K562 (cell line): Measurements from ENCODE around the gene HSPA1L. TPM values are rescaled to one million over a fixed set of nuclear protein-coding genes. Genes with fewer than 3 reads are reported as not detected.

ENCODE experiments used
- ATAC-seq: fragments of 200-7000 bp; cut with Tn5 transposase; 3 replicates; pipeline ENCODE4 v1.9.1; 2020; ENCODE audit warnings: moderate library complexity
- BruUV-seq: library from RNA; stranded (reverse); fragments of 400-500 nt; replicated peaks from 2 replicates; lab custom pipeline; 2021; lab: Mats Ljungman, UMichigan
- CTCF ChIA-PET: fragments of 300-600 bp; formaldehyde crosslinking; extraction: SDS; loops from one replicate; lab custom pipeline; 2021; ENCODE audit warnings: low intra/inter-chr PET ratio; lab: Yijun Ruan, JAX
- POLR2A ChIA-PET: fragments of 300-600, 350-650 bp; sonication (Branson Sonifier 250); formaldehyde crosslinking; extraction: SDS; loops from one replicate; lab custom pipeline; 2021; ENCODE audit warnings: antibody characterized with exemption, inconsistent platforms; lab: Yijun Ruan, JAX
- DNase-seq, 4 experiments: peaks; one replicate each; pipeline versions ENCODE4 v3.0.0 to v3.0.0-alpha.2; 2011 to 2018; ENCODE audit warnings: low spot score in 3 of 4, mixed read lengths in 3 of 4; ENCODE audit errors: extremely low read depth in 1 of 4
- FAIRE-seq: peaks from 2 replicates; lab custom pipeline; 2011; peaks lifted over from hg19 to GRCh38; lab: Jason Lieb, UNC
- H2AFZ ChIP-seq: 2 replicates; pipeline ENCODE4 v1.6.0; 2011; ENCODE audit warnings: low read depth, low read length, control low read depth, inconsistent platforms
- H3K27ac ChIP-seq: fragments of 200-600 bp; 3 replicates; pipeline ENCODE4 v1.8.0; 2011; ENCODE audit warnings: low read depth, mild to moderate bottlenecking, control low read depth, inconsistent platforms, low read length, moderate library complexity, mixed read lengths; ENCODE audit errors: extremely low read depth
- H3K27me3 ChIP-seq, 2 experiments: fragments of 300-600 bp in 1 of 2; 2 replicates in 1 of 2; 3 replicates in 1 of 2; pipeline versions ENCODE4 v1.6.0 to v1.8.0; 2011; ENCODE audit warnings: inconsistent platforms in 2 of 2, low read length in 2 of 2, mild to moderate bottlenecking in 1 of 2, mixed read lengths in 1 of 2, moderate library complexity in 1 of 2; ENCODE audit not compliant: control insufficient read depth in 2 of 2, insufficient read depth in 2 of 2
- H3K36me3 ChIP-seq: fragments of 300-600 bp; 3 replicates; pipeline ENCODE4 v1.8.0; 2011; ENCODE audit warnings: mild to moderate bottlenecking, low read length, inconsistent platforms; ENCODE audit not compliant: control insufficient read depth, insufficient read depth
- H3K4me1 ChIP-seq, 2 experiments: fragments of 200-600 bp in 1 of 2; replicated peaks in 1 of 2; 2 replicates in 1 of 2; 3 replicates in 1 of 2; pipeline versions ENCODE4 v1.5.1 to v1.8.0; 2011; ENCODE audit warnings: inconsistent platforms in 2 of 2, low read length in 2 of 2, mild to moderate bottlenecking in 1 of 2, mixed read lengths in 1 of 2, moderate library complexity in 1 of 2; ENCODE audit not compliant: control insufficient read depth in 2 of 2, insufficient read depth in 2 of 2
- H3K4me2 ChIP-seq: 2 replicates; pipeline ENCODE4 v1.6.1; 2011; ENCODE audit warnings: low read length, control low read depth, inconsistent platforms, mixed read lengths; ENCODE audit not compliant: insufficient read depth
- H3K4me3 ChIP-seq: fragments of 200-600 bp; sonication (generic), shearing (Covaris generic); 2 replicates; pipeline ENCODE4 v1.5.1; 2016; ENCODE audit warnings: control low read depth, inconsistent platforms
- H3K79me2 ChIP-seq: fragments of 200-600 bp; 3 replicates; pipeline ENCODE4 v1.8.0; 2011; ENCODE audit warnings: low read length, inconsistent platforms; ENCODE audit not compliant: control insufficient read depth, insufficient read depth
- H3K9ac ChIP-seq, 2 experiments: 2 replicates each; pipeline versions ENCODE4 v1.6.0 to v1.6.1; 2011; ENCODE audit warnings: low read depth in 2 of 2, low read length in 2 of 2, control low read depth in 1 of 2, inconsistent platforms in 1 of 2, mild to moderate bottlenecking in 1 of 2, mixed read lengths in 1 of 2; ENCODE audit not compliant: insufficient read depth in 1 of 2
- H3K9me1 ChIP-seq: one replicate; pipeline ENCODE4 v1.6.0; 2011; ENCODE audit warnings: inconsistent platforms, mild to moderate bottlenecking, low read length, moderate library complexity; ENCODE audit not compliant: control insufficient read depth, insufficient read depth
- H3K9me3 ChIP-seq: replicated peaks from 2 replicates; pipeline ENCODE4 v1.5.1; 2011; ENCODE audit warnings: low read depth, low read length, inconsistent platforms; ENCODE audit not compliant: control insufficient read depth, insufficient read depth
- H4K20me1 ChIP-seq: replicated peaks from 2 replicates; pipeline ENCODE4 v1.6.1; 2011; ENCODE audit warnings: low read length, inconsistent platforms, mixed read lengths; ENCODE audit not compliant: control insufficient read depth, insufficient read depth
- BRF1 ChIP-seq: IDR thresholded peaks from 3 replicates; pipeline ENCODE4 v1.6.1; 2011; ENCODE audit warnings: borderline replicate concordance, mild to moderate bottlenecking; ENCODE audit not compliant: insufficient read length; ENCODE audit errors: extremely low read depth
- CREBBP ChIP-seq: IDR thresholded peaks from one replicate; pipeline ENCODE4 v1.6.1; 2012; ENCODE audit warnings: low read depth, mild to moderate bottlenecking, control low read depth, inconsistent platforms, low read length
- DEAF1 ChIP-seq: fragments of 450-650 bp; formaldehyde crosslinking; IDR thresholded peaks from 2 replicates; pipeline ENCODE4 v1.4.0; 2020; ENCODE audit warnings: mild to moderate bottlenecking, moderate library complexity
- FOXJ3 ChIP-seq: sonication (generic); formaldehyde crosslinking; IDR thresholded peaks from 2 replicates; pipeline ENCODE4 v1.4.0; 2020; ENCODE audit warnings: mild to moderate bottlenecking, missing genetic modification reagents
- POLR2B ChIP-seq: fragments of 450-650 bp; IDR thresholded peaks from 2 replicates; pipeline ENCODE4 v1.6.1; 2018; ENCODE audit warnings: low read depth; ENCODE audit not compliant: partially characterized antibody
- POLR3G ChIP-seq: IDR thresholded peaks from 2 replicates; pipeline ENCODE4 v1.6.1; 2011; ENCODE audit not compliant: insufficient read length, insufficient replicate concordance; ENCODE audit errors: extremely low read depth
- RB1 ChIP-seq: fragments of 450-650 bp; IDR thresholded peaks from 2 replicates; pipeline ENCODE4 v1.6.1; 2017; ENCODE audit warnings: low read depth, mild to moderate bottlenecking
- RBM14 ChIP-seq: fragments of 200-400 bp; formaldehyde crosslinking; IDR thresholded peaks from 2 replicates; pipeline ENCODE4 v1.6.1; 2018; ENCODE audit warnings: low read depth, mild to moderate bottlenecking, low read length, moderate library complexity, borderline replicate concordance; ENCODE audit not compliant: insufficient read depth
- RBM17 ChIP-seq: fragments of 200-400 bp; formaldehyde crosslinking; IDR thresholded peaks from 2 replicates; pipeline ENCODE4 v1.6.1; 2017; ENCODE audit warnings: low read depth, mild to moderate bottlenecking, low read length, borderline replicate concordance
- RERE ChIP-seq: sonication (generic); formaldehyde crosslinking; IDR thresholded peaks from 2 replicates; pipeline ENCODE4 v1.8.0; 2023; ENCODE audit warnings: missing genetic modification reagents, mild to moderate bottlenecking, borderline replicate concordance
- SREBF1 ChIP-seq: fragments of 150-350 bp; IDR thresholded peaks from 2 replicates; pipeline ENCODE4 v1.6.1; 2014; ENCODE audit warnings: antibody characterized with exemption, low read depth, low read length, borderline replicate concordance
- ZNF324 ChIP-seq: fragments of 250-450 bp; sonication (Bioruptor Pico); IDR thresholded peaks from 2 replicates; pipeline ENCODE4 v1.4.0; 2020; ENCODE audit warnings: mild to moderate bottlenecking
- ZNF511 ChIP-seq: sonication (generic); formaldehyde crosslinking; IDR thresholded peaks from 2 replicates; pipeline ENCODE4 v1.8.0; 2022; ENCODE audit warnings: mild to moderate bottlenecking, missing genetic modification reagents
- WGBS: fragments of 100-300 bp; shearing (Covaris generic); methylation state at CpG from one replicate; pipeline ENCODE4 v1.1.6; 2016; ENCODE audit warnings: low coverage, mixed read lengths; ENCODE audit not compliant: insufficient coverage; ENCODE audit errors: missing lambda C conversion rate; 5-methylcytosine and 5-hydroxymethylcytosine counted together
- in situ Hi-C: fragments of 300-500 bp; cut with MboI; formaldehyde crosslinking; loops from 4 replicates; pipeline ENCODE4 v1.15.0; 2018; ENCODE audit warnings: inconsistent platforms, mixed read lengths
- intact Hi-C: fragments of 100-400 bp; cut with micrococcal nuclease; formaldehyde crosslinking; loops from 2 replicates; pipeline ENCODE4 v1.14.2; 2022
- polyA plus RNA-seq, 8 experiments: library from polyadenylated mRNA; depleted of rRNA in 4 of 8; stranded (reverse) in 5 of 8; unstranded in 3 of 8; fragments of >200 nt; fragmentation: Nextera tagmentation in 2 of 8; fragmentation: Illumina TruSeq in 1 of 8; extraction: Ambion mirVana in 2 of 8; extraction: Trizol in 1 of 8; gene quantifications; 2 replicates each; pipeline versions ENCODE4 v1.2.1 to v1.2.3, GENCODE V29; 2011 to 2014; ENCODE audit warnings: inconsistent platforms in 1 of 8, missing spikeins in 1 of 8
- total RNA-seq, 7 experiments: library from RNA; depleted of rRNA in 6 of 7; stranded (reverse); fragments of >200 nt in 6 of 7; fragmentation: Illumina TruSeq in 2 of 7; extraction: Trizol in 2 of 7; gene quantifications; 2 replicates each; pipeline versions ENCODE4 v1.2.1 to v1.2.3, GENCODE V29; 2011 to 2021; ENCODE audit warnings: low replicate concordance in 1 of 7

The HSPA1L gene
- total and polyA plus RNA-seq, 9 of the 15 experiments (the other 6 are each of a cell fraction or from before 2014, with no cell fraction given), result 0.14 to 2.1 (median 1.3) TPM

- Histone ChIP-seq H3K36me3 (peaks cover 64% of the 10 kb centered on the region), H3K27me3 (no peaks in the 10 kb centered on the region), H4K20me1 (0 out of 2 replicates have a peak, but pooled peaks cover 3% of the 10 kb centered on the region), H3K4me2 (peak within 1 kb of the TSS; percentile 98), H3K4me3 (peak within 1 kb of the TSS; percentile 61), H3K9ac (peak within 1 kb of the TSS; percentile 93 to 99), H3K4me1 (peaks cover 17 to 44% of the 10 kb centered on the region in 2 experiments), H3K9me3 (no peaks in the 10 kb centered on the region), H3K27ac (peak within 1 kb of the TSS; percentile 97), H3K9me1 (no peaks in the 10 kb centered on the region), H2AFZ (peak within 1 kb of the TSS; percentile 93), H3K79me2 (peaks cover 52% of the 10 kb centered on the region)
- intact Hi-C loops, result loop anchor here (1.0 to 2.0 kb wide), 8 partner anchors 19 to 106 kb away; partner anchors contain the start of genes DDAH2, HSPA1A, HSPA1B and HSPA1L
- BruUV-seq, result no TSS peak
- in situ Hi-C loops, result no loop called here
- peak; percentile 89 for FAIRE-seq
- ATAC-seq, result peak; percentile 92
- WGBS, result under 1% methylated on average over 74 of the region's 75 CpGs
- ChIA-PET CTCF (interaction anchor here (0.6 to 2.9 kb wide), 4 partner anchors 35 to 250 kb away, joined by 3 to 24 read pairs (median 4); no protein-coding TSS in a partner anchor), POLR2A (interaction anchor here (0.6 to 4.3 kb wide), 39 partner anchors 8 to 429 kb away, joined by 3 to 58 read pairs (median 4); partner anchors contain the start of genes BAG6, GPANK1, HSPA1A and HSPA1B)
- peak; percentile 99 to 100 (median 100) for DNase-seq
- TF ChIP-seq DEAF1 (CRISPR knock-in tag) (peak; percentile 93), RERE (CRISPR knock-in tag) (no peak), SREBF1 (no peak), FOXJ3 (no peak), POLR2B (peak; percentile 68), BRF1 (no peak), CREBBP (no peak), RB1 (peak; percentile 100), ZNF511 (CRISPR knock-in tag) (no peak; the same call in 1 of the 2 replicates), RBM14 (peak; percentile 52; the same call in 1 of the 2 replicates), ZNF324 (CRISPR knock-in tag) (no peak), POLR3G (no peak), RBM17 (no peak)
These were observed 19.3 kb downstream of the HSPA1L start, which contains the start of gene VARS1 for GRCh38 chr6:31795616-31796298. Gene VARS1 (minus strand): TSS chr6:31795752. CDS start chr6:31795217, 535 bp downstream.
